IPS-18c (cell line): Measurements from ENCODE around the gene PORCN.

Source experiments
- H3K4me3 ChIP-seq: 2 replicates; pipeline ENCODE4 v1.7.0; 2013; ENCODE audit warnings: low read depth, mild to moderate bottlenecking, low read length, moderate library complexity; ENCODE audit not compliant: insufficient read depth
- H3K9me3 ChIP-seq: one replicate; pipeline ENCODE4 v1.6.1; 2013; ENCODE audit warnings: mild to moderate bottlenecking, low read length, moderate library complexity; ENCODE audit not compliant: control insufficient read depth, insufficient read depth

The PORCN gene

GRCh38 chrX:48508400-48509244 lies at the start of gene PORCN:
Gene PORCN (plus strand): TSS chrX:48508992. CDS start chrX:48509821, 829 bp downstream.
- Histone ChIP-seq H3K4me3 (peak within 1 kb of the TSS; percentile 70), H3K9me3 (peaks cover 9% of the 10 kb centered on the region)

GRCh38 chrX:48459483-48459882 lies 49.3 kb upstream of the PORCN start:
- Histone ChIP-seq H3K9me3 (peaks cover 23% of the 10 kb centered on the region), H3K4me3 (no peak overlapping the region)

GRCh38 chrX:48460031-48460430 lies 48.8 kb upstream of the PORCN start:
- Histone ChIP-seq H3K9me3 (peaks cover 23% of the 10 kb centered on the region), H3K4me3 (no peak overlapping the region; the same call in 1 of the 2 replicates)

DNA sequence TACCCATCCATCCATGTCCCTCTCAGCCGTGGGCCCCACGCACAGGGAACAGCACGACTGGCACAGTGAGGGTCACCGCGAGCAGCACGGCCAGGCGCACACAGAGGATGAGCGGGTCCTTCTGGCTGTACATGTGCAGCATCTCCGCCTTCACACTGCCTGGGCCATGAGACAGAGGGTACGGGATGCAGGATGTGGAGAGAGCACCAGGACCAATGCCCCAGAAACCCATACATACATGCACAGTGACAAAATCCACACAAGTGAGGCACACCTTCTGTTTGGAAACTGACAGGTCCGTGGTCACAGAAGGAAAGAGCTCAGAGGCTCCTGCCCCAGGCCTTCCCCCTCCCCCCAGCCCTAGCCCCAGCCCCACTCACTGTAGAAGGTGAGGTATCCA lies 48.2 kb upstream of the PORCN start:
- peak overlapping the region; percentile 9; the same call in 1 of the 2 replicates for H3K4me3 ChIP-seq
- H3K9me3 ChIP-seq = peaks cover 21% of the 10 kb centered on the region

DNA sequence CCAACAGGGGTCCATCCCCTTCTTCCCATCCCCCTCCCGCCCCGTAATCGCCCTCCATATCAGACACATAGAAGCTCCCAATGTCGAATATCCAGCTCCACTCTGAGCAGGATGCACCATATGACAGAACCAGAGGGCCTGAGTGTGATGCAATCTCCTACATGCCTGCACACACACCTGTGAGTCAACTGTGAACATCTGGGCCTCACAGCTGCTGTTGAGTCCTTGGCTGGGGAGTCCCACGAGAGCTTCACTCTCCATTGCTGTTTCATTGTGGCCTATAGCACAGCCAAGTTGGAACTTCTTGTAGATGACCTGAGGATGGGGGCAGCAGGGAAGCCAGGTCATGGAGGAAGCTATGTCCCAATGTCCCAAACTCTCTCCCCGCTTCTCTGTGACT lies 47.0 kb upstream of the PORCN start:
- H3K4me3 ChIP-seq = no peak overlapping the region
- peaks cover 18% of the 10 kb centered on the region for H3K9me3 ChIP-seq

DNA sequence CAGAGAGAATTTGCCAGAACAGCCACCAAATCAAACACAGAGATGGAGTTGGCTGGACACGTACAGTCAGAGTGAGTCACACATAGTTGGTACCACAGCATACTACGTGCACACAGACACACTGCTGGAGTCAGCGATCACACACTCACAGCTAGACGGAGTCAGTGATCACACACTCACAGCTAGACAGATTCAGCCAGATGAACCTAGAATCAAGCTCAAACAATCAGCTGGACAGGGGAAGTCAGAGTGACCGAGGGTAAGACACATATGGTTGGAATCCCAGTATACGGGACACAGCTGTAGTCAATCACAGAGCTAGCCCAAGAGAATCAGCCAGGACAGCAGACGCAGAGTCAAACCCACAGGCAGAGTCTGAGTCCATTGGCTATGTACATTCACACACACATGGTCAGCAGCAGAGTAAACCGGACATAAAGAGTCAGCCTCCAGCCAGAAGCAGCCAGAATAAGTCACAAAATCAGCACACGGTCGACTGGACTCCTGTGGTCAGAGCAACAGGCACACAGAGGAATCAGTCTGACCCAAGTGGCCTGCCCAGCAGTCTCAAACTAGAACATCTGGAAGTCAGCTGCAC lies 43.4 kb upstream of the PORCN start:
- H3K9me3 ChIP-seq = peaks cover 10% of the 10 kb centered on the region
- no peak overlapping the region for H3K4me3 ChIP-seq

GRCh38 chrX:48466696-48467095 lies 42.1 kb upstream of the PORCN start:
- H3K4me3 ChIP-seq = no peak overlapping the region
- peaks cover 8% of the 10 kb centered on the region for H3K9me3 ChIP-seq

DNA sequence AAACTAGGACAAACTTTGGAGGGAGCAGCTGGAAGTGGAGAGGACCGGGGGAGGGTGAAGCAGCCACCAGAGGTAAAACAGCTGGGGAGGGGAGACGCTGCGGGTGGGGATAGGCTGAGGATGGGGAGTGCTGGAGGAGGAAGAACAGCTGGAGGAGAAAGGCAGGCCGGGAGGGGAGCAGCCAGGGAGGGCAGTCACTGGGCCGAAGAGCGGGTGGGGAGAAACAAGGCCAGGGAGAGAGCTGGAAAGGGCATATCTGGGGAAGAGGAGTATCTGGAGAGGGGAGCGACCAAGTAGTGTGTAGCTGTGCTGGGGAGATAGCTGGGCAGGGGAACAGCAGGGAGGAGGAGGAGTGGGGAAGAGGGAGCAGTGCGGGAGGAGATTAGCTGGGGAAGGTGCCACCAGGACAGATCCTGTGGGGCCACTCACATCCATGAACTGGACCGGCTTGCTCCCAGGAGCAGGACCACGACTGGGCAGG lies 41.5 kb upstream of the PORCN start:
- H3K4me3 ChIP-seq = no peak overlapping the region; the same call in 1 of the 2 replicates
- peaks cover 5% of the 10 kb centered on the region for H3K9me3 ChIP-seq

DNA sequence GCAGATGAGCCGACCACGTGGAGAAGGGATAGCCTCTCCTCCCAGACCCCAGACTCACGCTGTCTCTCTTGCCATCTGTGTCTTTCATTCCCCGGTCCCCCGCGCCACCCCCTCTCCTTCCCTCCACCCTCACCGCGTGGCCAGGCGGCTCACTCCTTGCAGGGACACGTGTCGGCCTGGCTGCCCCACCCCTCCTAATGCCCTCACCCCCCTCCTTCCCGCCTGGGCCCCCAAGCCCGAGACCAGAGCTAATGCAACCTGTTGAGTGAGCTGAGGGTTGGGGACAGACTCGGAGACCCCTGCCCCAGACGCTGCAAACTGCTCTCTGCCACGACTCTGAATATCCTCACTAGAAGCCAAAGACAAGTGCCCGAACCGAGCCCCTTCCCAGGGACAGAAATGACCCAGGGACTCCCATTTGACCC lies 40.5 kb upstream of the PORCN start:
- H3K9me3 ChIP-seq = peaks cover 3% of the 10 kb centered on the region
- peak overlapping the region; percentile 57 for H3K4me3 ChIP-seq

GRCh38 chrX:48468693-48469691 lies 39.8 kb upstream of the PORCN start:
- H3K4me3 ChIP-seq = peak overlapping the region; percentile 57
- peaks cover 3% of the 10 kb centered on the region for H3K9me3 ChIP-seq

GRCh38 chrX:48470110-48470832 lies 38.5 kb upstream of the PORCN start, which contains the start of gene SLC38A5:
Gene SLC38A5 (minus strand): TSS chrX:48470260. CDS start chrX:48467924, 2,336 bp downstream.
- H3K4me3 ChIP-seq = peak within 1 kb of the TSS; percentile 57

GRCh38 chrX:48470833-48471118 lies 38.0 kb upstream of the PORCN start:
- no peak overlapping the region for H3K4me3 ChIP-seq
- H3K9me3 ChIP-seq = peaks cover 3% of the 10 kb centered on the region

More at GRCh38 chrX:48470110-48470832, 38.5 kb upstream of the PORCN start, which contains the start of gene SLC38A5:
- peaks cover 3% of the 10 kb centered on the region for H3K9me3 ChIP-seq

GRCh38 chrX:48471504-48471903 lies 37.3 kb upstream of the PORCN start:
- Histone ChIP-seq H3K4me3 (no peak overlapping the region), H3K9me3 (peaks cover 3% of the 10 kb centered on the region)

DNA sequence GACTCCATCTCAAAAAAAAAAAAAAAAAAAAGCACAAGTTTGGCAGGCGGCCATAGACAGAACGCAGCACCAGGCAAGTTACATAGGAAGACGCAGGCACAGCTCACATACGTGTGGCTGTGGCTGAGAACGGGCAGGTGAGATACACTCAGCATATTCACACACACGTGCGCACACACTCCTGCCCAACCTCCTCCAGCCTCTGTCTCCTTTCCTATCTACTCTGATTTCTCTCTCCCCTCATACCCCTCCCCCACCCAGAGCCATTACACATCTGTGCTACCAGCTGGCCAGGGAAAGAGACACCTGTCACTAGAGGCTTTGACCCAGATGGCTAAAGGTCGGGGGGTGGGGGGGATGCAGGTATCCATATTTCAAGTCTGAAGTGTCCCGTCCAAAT lies 36.6 kb upstream of the PORCN start:
- H3K4me3 ChIP-seq = no peak overlapping the region
- H3K9me3 ChIP-seq = peaks cover 3% of the 10 kb centered on the region

- no peak overlapping the region for H3K4me3 ChIP-seq
- H3K9me3 ChIP-seq = peaks cover 3% of the 10 kb centered on the region
Measured at GRCh38 chrX:48472851-48473703, 35.7 kb upstream of the PORCN start.

GRCh38 chrX:48473704-48473990 lies 35.1 kb upstream of the PORCN start:
- Histone ChIP-seq H3K9me3 (peaks cover 3% of the 10 kb centered on the region), H3K4me3 (no peak overlapping the region)
